Colonic mucosa (tissue), 4 donors: ENCODE data around the gene WDR31. TPM values are rescaled to one million over a fixed set of nuclear protein-coding genes. Genes with fewer than 3 reads are reported as not detected.

ENCODE experiments used
- DNase-seq: peaks from one replicate; pipeline ENCODE4 v3.0.0-alpha.2; 2020
- H3K27ac ChIP-seq: fragments of 200-600 bp; one replicate; pipeline ENCODE4 v1.8.0; 2021
- H3K27me3 ChIP-seq: fragments of 200-600 bp; one replicate; pipeline ENCODE4 v1.8.0; 2021
- H3K36me3 ChIP-seq: fragments of 200-600 bp; one replicate; pipeline ENCODE4 v1.8.0; 2021
- H3K4me1 ChIP-seq: fragments of 200-600 bp; one replicate; pipeline ENCODE4 v1.8.0; 2021; ENCODE audit warnings: mild to moderate bottlenecking
- H3K4me3 ChIP-seq: fragments of 200-600 bp; one replicate; pipeline ENCODE4 v1.8.0; 2021
- H3K9ac ChIP-seq, 2 donors: one replicate each; pipeline ENCODE4 v1.7.0; 2013; ENCODE audit warnings: control low read depth in 2 of 2, low read depth in 2 of 2, low read length in 2 of 2
- H3K9me3 ChIP-seq: fragments of 200-600 bp; one replicate; pipeline ENCODE4 v1.8.0; 2021
- intact Hi-C: fragments of 100-400 bp; cut with DNase I; formaldehyde crosslinking; loops from one replicate; pipeline ENCODE4 v1.14.1; 2022
- total RNA-seq, 2 donors: library from RNA; stranded (reverse); fragmentation: NEBNext Ultra II Directional in 1 of 2; extraction: Animal tissue kit (Norgen Biotek cat#: 25700) in 1 of 2; gene quantifications; one replicate each; pipeline ENCODE4 v1.2.1, GENCODE V29; 2021
- TF ChIP-seq, protein P1 (sequence below): fragments of 200-600 bp; IDR thresholded peaks from one replicate; pipeline ENCODE4 v1.8.0; 2022; ENCODE audit warnings: antibody characterized with exemption, mild to moderate bottlenecking
- donor health status: healthy.
- donor health status: DM: no; HTN: no; CAD: no.
- donor health status: DM: no; HTN: no; CAD: no.

WDR31 gene
- total RNA-seq, 2 donors from 2014 or later: 3.0 to 3.5 TPM

DNA sequence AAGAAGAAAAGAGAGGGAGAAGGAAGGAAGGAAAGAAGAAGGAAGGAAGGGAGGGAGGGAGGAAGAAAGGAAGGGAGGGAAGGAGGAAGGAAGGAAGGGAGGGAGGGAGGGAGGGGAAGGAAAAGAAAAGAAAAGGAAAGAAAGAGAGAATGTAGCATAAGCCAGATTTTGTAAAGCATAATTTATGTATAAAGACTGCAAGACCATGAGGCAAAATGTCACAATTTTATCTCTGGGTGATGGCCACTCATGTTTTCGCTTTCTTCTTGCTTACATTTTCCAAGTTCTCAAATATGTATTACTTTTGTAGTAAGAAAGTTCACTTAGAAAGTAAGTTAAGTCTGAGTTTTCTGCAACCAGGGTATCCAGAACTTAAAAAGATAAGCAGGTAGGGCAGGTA, 33.5 kb downstream of the WDR31 start:
- intact Hi-C loops: no loop called here
- no peaks in the 10 kb centered on the region for H3K9me3 ChIP-seq
- no peaks in the 10 kb centered on the region for H3K4me1 ChIP-seq
- no peaks in the 10 kb centered on the region for H3K27me3 ChIP-seq
- no peak overlapping the region for H3K4me3 ChIP-seq
- no peak overlapping the region for H3K9ac ChIP-seq
- H3K36me3 ChIP-seq: no peaks in the 10 kb centered on the region
- DNase-seq: no peak
- TF ChIP-seq, protein P1, sequence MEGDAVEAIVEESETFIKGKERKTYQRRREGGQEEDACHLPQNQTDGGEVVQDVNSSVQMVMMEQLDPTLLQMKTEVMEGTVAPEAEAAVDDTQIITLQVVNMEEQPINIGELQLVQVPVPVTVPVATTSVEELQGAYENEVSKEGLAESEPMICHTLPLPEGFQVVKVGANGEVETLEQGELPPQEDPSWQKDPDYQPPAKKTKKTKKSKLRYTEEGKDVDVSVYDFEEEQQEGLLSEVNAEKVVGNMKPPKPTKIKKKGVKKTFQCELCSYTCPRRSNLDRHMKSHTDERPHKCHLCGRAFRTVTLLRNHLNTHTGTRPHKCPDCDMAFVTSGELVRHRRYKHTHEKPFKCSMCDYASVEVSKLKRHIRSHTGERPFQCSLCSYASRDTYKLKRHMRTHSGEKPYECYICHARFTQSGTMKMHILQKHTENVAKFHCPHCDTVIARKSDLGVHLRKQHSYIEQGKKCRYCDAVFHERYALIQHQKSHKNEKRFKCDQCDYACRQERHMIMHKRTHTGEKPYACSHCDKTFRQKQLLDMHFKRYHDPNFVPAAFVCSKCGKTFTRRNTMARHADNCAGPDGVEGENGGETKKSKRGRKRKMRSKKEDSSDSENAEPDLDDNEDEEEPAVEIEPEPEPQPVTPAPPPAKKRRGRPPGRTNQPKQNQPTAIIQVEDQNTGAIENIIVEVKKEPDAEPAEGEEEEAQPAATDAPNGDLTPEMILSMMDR: no peak
- no peak overlapping the region for H3K27ac ChIP-seq

GRCh38 chr9:113302792-113303418, 37.2 kb downstream of the WDR31 start, which contains the start of gene RNF183:
RNF183 (minus strand) TSS chr9:113303376; CDS start chr9:113298184, 5,192 bp downstream.
- peak within 1 kb of the TSS in 1 of 2 donors; percentile 2 for H3K9ac ChIP-seq
- no peak within 1 kb of the TSS for H3K4me3 ChIP-seq
- intact Hi-C loops: no loop called here
- H3K27me3 ChIP-seq: no peaks in the 10 kb centered on the region
- no peaks in the 10 kb centered on the region for H3K9me3 ChIP-seq
- TF ChIP-seq, protein P1: no peak
- H3K4me1 ChIP-seq: peaks cover 7% of the 10 kb centered on the region
- peak; percentile 63 for DNase-seq
- H3K27ac ChIP-seq: no peak within 1 kb of the TSS
- no peaks in the 10 kb centered on the region for H3K36me3 ChIP-seq

DNA sequence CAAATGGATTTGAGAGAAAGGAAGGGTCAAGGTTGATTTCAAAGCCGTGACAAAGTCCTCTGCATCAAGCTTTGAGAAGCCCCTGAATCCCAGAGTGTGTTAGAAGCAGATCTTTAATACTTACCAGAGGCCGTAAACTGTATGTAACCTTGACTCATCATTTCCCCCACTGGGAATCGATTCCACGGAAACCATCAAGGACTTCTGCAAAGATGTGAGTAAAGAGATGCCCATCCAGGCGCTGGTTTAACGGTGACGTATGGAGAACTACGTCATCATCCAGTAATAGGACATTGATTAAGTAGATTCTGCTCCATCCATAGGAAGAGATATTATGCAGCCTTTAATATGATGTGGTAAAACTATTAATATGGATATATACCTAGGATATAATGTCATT, 38.5 kb downstream of the WDR31 start:
- Histone ChIP-seq H3K36me3 (no peaks in the 10 kb centered on the region), H3K27ac (no peak overlapping the region), H3K4me3 (no peak overlapping the region), H3K9ac (no peak overlapping the region), H3K27me3 (no peaks in the 10 kb centered on the region), H3K9me3 (no peaks in the 10 kb centered on the region), H3K4me1 (peaks cover 7% of the 10 kb centered on the region)
- no peak for DNase-seq
- intact Hi-C loops: no loop called here
- TF ChIP-seq, protein P1: no peak

- DNase-seq: peak; percentile 79
- no peaks in the 10 kb centered on the region for H3K36me3 ChIP-seq
- intact Hi-C loops: no loop called here
- H3K4me3 ChIP-seq: no peak overlapping the region
- TF ChIP-seq, protein P1: no peak
- peaks cover 7% of the 10 kb centered on the region for H3K4me1 ChIP-seq
- H3K9me3 ChIP-seq: no peaks in the 10 kb centered on the region
- peak overlapping the region in 1 of 2 donors; percentile 51 for H3K9ac ChIP-seq
- H3K27ac ChIP-seq: no peak overlapping the region
- no peaks in the 10 kb centered on the region for H3K27me3 ChIP-seq
Measured at GRCh38 chr9:113299800-113300292, 40.2 kb downstream of the WDR31 start.

GRCh38 chr9:113298924-113299770, 40.9 kb downstream of the WDR31 start:
- Histone ChIP-seq H3K27me3 (no peaks in the 10 kb centered on the region), H3K4me1 (peaks cover 7% of the 10 kb centered on the region), H3K9me3 (no peaks in the 10 kb centered on the region), H3K27ac (no peak overlapping the region), H3K4me3 (no peak overlapping the region), H3K9ac (no peak overlapping the region), H3K36me3 (no peaks in the 10 kb centered on the region)
- intact Hi-C loops: no loop called here
- TF ChIP-seq, protein P1: no peak
- DNase-seq: no peak
